K562 (cell line): ENCODE results near the gene TUT1. TPM values are rescaled to one million over a fixed set of nuclear protein-coding genes. Genes with fewer than 3 reads are reported as not detected.
A peak's percentile ranks its signal among the peaks of the same experiment; 100 is the strongest.

ENCODE experiments used
- FOXA3 ChIP-seq, 2 experiments: fragments of 450-650 bp in 1 of 2; sonication (generic) in 1 of 2; formaldehyde crosslinking; IDR thresholded peaks in 1 of 2; conservative IDR thresholded peaks in 1 of 2; 2 replicates each; pipeline versions ENCODE4 v1.4.0 to v1.8.0; 2020 to 2022; ENCODE audit warnings: mild to moderate bottlenecking in 2 of 2, missing genetic modification reagents in 1 of 2
- KAT8 ChIP-seq: fragments of 450-650 bp; IDR thresholded peaks from 2 replicates; pipeline ENCODE4 v1.6.1; 2016; ENCODE audit warnings: low read depth, mild to moderate bottlenecking
- KDM2B ChIP-seq: fragments of 250-450 bp; sonication (Bioruptor Pico); IDR thresholded peaks from 2 replicates; pipeline ENCODE4 v1.8.0; 2021; ENCODE audit warnings: mild to moderate bottlenecking, moderate library complexity
- KDM5B ChIP-seq: fragments of 200-600 bp; sonication (generic); IDR thresholded peaks from 2 replicates; pipeline ENCODE4 v1.6.1; 2012; ENCODE audit warnings: low read depth, mild to moderate bottlenecking, moderate library complexity, low read length, control low read depth, inconsistent platforms; ENCODE audit not compliant: insufficient replicate concordance
- MYC ChIP-seq, 2 experiments: fragments of 250-450 bp in 1 of 2; sonication (Bioruptor Pico) in 1 of 2; IDR thresholded peaks; 2 replicates each; pipeline versions ENCODE4 v1.5.1 to v1.6.1; 2012 to 2021; ENCODE audit warnings: low read depth in 2 of 2, borderline replicate concordance in 1 of 2, improper control_type of control experiment in 1 of 2, low read length in 1 of 2, mild to moderate bottlenecking in 1 of 2, moderate library complexity in 1 of 2
- NFIC ChIP-seq: fragments of 450-650 bp; IDR thresholded peaks from 2 replicates; pipeline ENCODE4 v1.6.1; 2017; ENCODE audit warnings: mild to moderate bottlenecking, inconsistent platforms
- POLR3G ChIP-seq: IDR thresholded peaks from 2 replicates; pipeline ENCODE4 v1.6.1; 2011; ENCODE audit not compliant: insufficient read length, insufficient replicate concordance; ENCODE audit errors: extremely low read depth
- RB1 ChIP-seq: fragments of 450-650 bp; IDR thresholded peaks from 2 replicates; pipeline ENCODE4 v1.6.1; 2017; ENCODE audit warnings: low read depth, mild to moderate bottlenecking
- SAP30 ChIP-seq: fragments of 200-600 bp; sonication (generic); IDR thresholded peaks from 2 replicates; pipeline ENCODE4 v1.6.1; 2012; ENCODE audit warnings: borderline replicate concordance, low read depth, mild to moderate bottlenecking, moderate library complexity, low read length, control low read depth, inconsistent platforms; ENCODE audit not compliant: insufficient read depth, poor library complexity, severe bottlenecking
- SRSF3 ChIP-seq: fragments of 200-400 bp; formaldehyde crosslinking; IDR thresholded peaks from 2 replicates; pipeline ENCODE4 v1.6.1; 2016; ENCODE audit warnings: mild to moderate bottlenecking, low read length, moderate library complexity; ENCODE audit not compliant: insufficient read depth
- ZNF584 ChIP-seq: fragments of 200-800 bp; sonication (Bioruptor generic); IDR thresholded peaks from 2 replicates; pipeline ENCODE4 v1.6.1; 2016; ENCODE audit warnings: low read depth, mild to moderate bottlenecking, missing genetic modification characterization, missing compliant biosample characterization
- ZNF766 ChIP-seq: fragments of 200-800 bp; sonication (Bioruptor generic); conservative IDR thresholded peaks from 2 replicates; pipeline ENCODE4 v1.6.1; 2016; ENCODE audit warnings: missing genetic modification characterization, missing compliant biosample characterization
- ZSCAN29 ChIP-seq: fragments of 450-650 bp; IDR thresholded peaks from 2 replicates; pipeline ENCODE4 v1.6.1; 2017
- polyA plus RNA-seq, 8 experiments: library from polyadenylated mRNA; depleted of rRNA in 4 of 8; stranded (reverse) in 5 of 8; unstranded in 3 of 8; fragments of >200 nt; fragmentation: Nextera tagmentation in 2 of 8; fragmentation: Illumina TruSeq in 1 of 8; extraction: Ambion mirVana in 2 of 8; extraction: Trizol in 1 of 8; gene quantifications; 2 replicates each; pipeline versions ENCODE4 v1.2.1 to v1.2.3, GENCODE V29; 2011 to 2014; ENCODE audit warnings: inconsistent platforms in 1 of 8, missing spikeins in 1 of 8
- total RNA-seq, 7 experiments: library from RNA; depleted of rRNA in 6 of 7; stranded (reverse); fragments of >200 nt in 6 of 7; fragmentation: Illumina TruSeq in 2 of 7; extraction: Trizol in 2 of 7; gene quantifications; 2 replicates each; pipeline versions ENCODE4 v1.2.1 to v1.2.3, GENCODE V29; 2011 to 2021; ENCODE audit warnings: low replicate concordance in 1 of 7
- TF ChIP-seq, protein P1 (sequence below): sonication (generic); formaldehyde crosslinking; IDR thresholded peaks from 2 replicates; pipeline ENCODE4 v1.9.0; 2022; ENCODE audit warnings: mild to moderate bottlenecking, missing genetic modification reagents
- TF ChIP-seq, protein P2 (sequence below), 2 experiments: fragments of 450-650 bp; formaldehyde crosslinking in 1 of 2; IDR thresholded peaks; 2 replicates each; pipeline versions ENCODE4 v1.4.0 to v1.6.1; 2014 to 2020; ENCODE audit warnings: mild to moderate bottlenecking in 2 of 2, borderline replicate concordance in 1 of 2, low read depth in 1 of 2

Gene TUT1
- total and polyA plus RNA-seq, 9 of the 15 experiments (the other 6 are each of a cell fraction or from before 2014, with no cell fraction given) = 0.66 to 44.3 (median 15.7) TPM

DNA sequence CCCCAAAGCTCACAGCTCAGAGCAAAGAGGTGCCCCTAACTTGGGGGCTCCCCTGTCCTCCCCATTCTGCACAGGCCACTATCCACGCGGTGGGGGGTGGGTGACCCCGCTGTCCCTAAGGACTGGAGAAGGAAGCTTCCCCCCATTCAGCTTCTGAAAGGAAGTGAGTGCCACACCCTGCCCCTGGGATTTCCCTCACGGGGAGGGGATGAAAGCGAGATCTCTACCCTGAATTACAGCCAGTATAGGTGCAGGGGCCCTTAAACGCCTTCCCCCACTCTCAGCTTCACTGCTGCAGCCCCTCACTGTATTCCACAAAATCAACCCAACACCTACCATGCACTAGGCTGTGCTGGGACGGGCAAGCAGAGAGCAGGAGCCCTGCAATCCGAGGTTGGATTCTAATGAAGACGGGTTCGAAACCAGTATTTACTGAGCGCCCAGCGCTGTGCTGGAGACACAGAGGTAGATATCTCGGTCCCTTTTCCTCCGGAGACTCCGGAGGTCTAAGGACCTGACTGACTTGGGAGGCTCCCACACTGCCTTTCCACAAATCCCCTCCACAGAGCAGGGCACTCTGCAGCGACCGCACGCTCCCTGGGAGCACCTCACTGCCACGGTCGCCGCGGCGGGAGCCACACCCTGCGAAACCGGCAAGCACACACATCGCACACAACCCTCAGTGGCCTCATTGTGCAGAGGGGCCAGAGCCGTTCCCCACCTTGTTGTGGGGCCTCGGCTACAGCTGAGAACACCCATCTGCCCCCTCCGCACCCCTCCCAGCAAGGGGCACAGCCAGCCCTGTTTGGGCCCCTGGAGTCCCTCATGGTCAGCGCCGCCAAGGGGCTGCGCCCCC is 46.5 kb downstream of the TUT1 start (continued):
- TF ChIP-seq ZSCAN29 (peak; percentile 60; the same call in 1 of the 2 replicates), RB1 (0 out of 2 replicates have a peak, but pooled peaks have one; percentile 10), MYC (IDR thresholded peaks at IDR 0.05; ENCODE audit: low read depth, low read length) (no peak), MYC (CRISPR knock-in tag; IDR thresholded peaks at IDR 0.05; ENCODE audit: borderline replicate concordance, low read depth) (peak; percentile 44; the same call in 1 of the 2 replicates), ZNF584 (CRISPR knock-in tag) (0 out of 2 replicates have a peak, but pooled peaks have one; percentile 49), POLR3G (no peak), FOXA3 (CRISPR knock-in tag; conservative IDR thresholded peaks at IDR 0.05 in 1 of 2, IDR thresholded peaks at IDR 0.05 in 1 of 2) (0 out of 4 replicates have a peak, but pooled peaks of 1 of the 2 experiments have one; percentile 67), KAT8 (no peak), KDM2B (peak; percentile 70; the same call in 1 of the 2 replicates), ZNF766 (CRISPR knock-in tag) (0 out of 2 replicates have a peak, but pooled peaks have one; percentile 19), NFIC (no peak), KDM5B (peak; percentile 24), SAP30 (peak; percentile 71), SRSF3 (0 out of 2 replicates have a peak, but pooled peaks have one; percentile 23)
- TF ChIP-seq, protein P1, sequence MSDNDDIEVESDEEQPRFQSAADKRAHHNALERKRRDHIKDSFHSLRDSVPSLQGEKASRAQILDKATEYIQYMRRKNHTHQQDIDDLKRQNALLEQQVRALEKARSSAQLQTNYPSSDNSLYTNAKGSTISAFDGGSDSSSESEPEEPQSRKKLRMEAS = 0 out of 2 replicates have a peak, but pooled peaks have one; percentile 3
- TF ChIP-seq, protein P2, sequence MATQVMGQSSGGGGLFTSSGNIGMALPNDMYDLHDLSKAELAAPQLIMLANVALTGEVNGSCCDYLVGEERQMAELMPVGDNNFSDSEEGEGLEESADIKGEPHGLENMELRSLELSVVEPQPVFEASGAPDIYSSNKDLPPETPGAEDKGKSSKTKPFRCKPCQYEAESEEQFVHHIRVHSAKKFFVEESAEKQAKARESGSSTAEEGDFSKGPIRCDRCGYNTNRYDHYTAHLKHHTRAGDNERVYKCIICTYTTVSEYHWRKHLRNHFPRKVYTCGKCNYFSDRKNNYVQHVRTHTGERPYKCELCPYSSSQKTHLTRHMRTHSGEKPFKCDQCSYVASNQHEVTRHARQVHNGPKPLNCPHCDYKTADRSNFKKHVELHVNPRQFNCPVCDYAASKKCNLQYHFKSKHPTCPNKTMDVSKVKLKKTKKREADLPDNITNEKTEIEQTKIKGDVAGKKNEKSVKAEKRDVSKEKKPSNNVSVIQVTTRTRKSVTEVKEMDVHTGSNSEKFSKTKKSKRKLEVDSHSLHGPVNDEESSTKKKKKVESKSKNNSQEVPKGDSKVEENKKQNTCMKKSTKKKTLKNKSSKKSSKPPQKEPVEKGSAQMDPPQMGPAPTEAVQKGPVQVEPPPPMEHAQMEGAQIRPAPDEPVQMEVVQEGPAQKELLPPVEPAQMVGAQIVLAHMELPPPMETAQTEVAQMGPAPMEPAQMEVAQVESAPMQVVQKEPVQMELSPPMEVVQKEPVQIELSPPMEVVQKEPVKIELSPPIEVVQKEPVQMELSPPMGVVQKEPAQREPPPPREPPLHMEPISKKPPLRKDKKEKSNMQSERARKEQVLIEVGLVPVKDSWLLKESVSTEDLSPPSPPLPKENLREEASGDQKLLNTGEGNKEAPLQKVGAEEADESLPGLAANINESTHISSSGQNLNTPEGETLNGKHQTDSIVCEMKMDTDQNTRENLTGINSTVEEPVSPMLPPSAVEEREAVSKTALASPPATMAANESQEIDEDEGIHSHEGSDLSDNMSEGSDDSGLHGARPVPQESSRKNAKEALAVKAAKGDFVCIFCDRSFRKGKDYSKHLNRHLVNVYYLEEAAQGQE (IDR thresholded peaks at IDR 0.05; ENCODE audit: borderline replicate concordance) = no peak
- TF ChIP-seq, protein P2 (CRISPR knock-in tag; IDR thresholded peaks at IDR 0.05; ENCODE audit: low read depth) = 0 out of 2 replicates have a peak, but pooled peaks have one; percentile 25
